Measurements from ENCODE around the gene NUBPL.

GRCh38 chr14:31544816-31545215, 16.4 kb upstream of the NUBPL start:
- TF ChIP-seq POLR2A (IDR thresholded peaks at IDR 0.05) (no peak), CTCF (IDR thresholded peaks at IDR 0.05) (no peak), POLR2AphosphoS5 (IDR thresholded peaks at IDR 0.05) (no peak)

Measured in suprapubic skin (tissue), 4 donors.